HCT116 (cell line): ENCODE results near the gene SIRT6. TPM values are rescaled to one million over a fixed set of nuclear protein-coding genes. Genes with fewer than 3 reads are reported as not detected.

ENCODE experiments used
- ATAC-seq: fragments of 200-7000 bp; cut with Tn5 transposase; 2 replicates; pipeline ENCODE4 v1.9.1; 2020; ENCODE audit warnings: mild to moderate bottlenecking, moderate library complexity
- BruUV-seq: library from RNA; stranded (reverse); fragments of 400-500 nt; replicated peaks from 2 replicates; lab custom pipeline; 2021; lab: Mats Ljungman, UMichigan
- CTCF ChIA-PET: fragments of 300-600 bp; sonication (Branson Sonifier 250); formaldehyde crosslinking; loops from one replicate; lab custom pipeline; 2021; ENCODE audit warnings: antibody characterized with exemption; lab: Charles Lee
- POLR2A ChIA-PET: fragments of 300-600, 350-600 bp; sonication (Branson Sonifier 250); formaldehyde crosslinking; loops from one replicate; lab custom pipeline; 2021; ENCODE audit warnings: antibody characterized with exemption; lab: Charles Lee
- RAD21 ChIA-PET, 2 experiments: fragments of 300-600 bp; sonication (Branson Sonifier 250); formaldehyde crosslinking; loops; one replicate each; lab custom pipeline; 2023; ENCODE audit warnings: low total read pairs in 2 of 2; ENCODE audit not compliant: uncharacterized antibody in 2 of 2, unreplicated experiment in 2 of 2, low non-redundant PET in 1 of 2; lab: Charles Lee
- DNase-seq: peaks from one replicate; pipeline ENCODE4 v3.0.0-alpha.2; 2010; ENCODE audit warnings: low read depth, low spot score
- H2AFZ ChIP-seq: fragments of 200-600 bp; shearing (Covaris generic), sonication (generic); 2 replicates; pipeline ENCODE4 v1.6.1; 2017; ENCODE audit warnings: low read depth, mixed run types, mixed read lengths, antibody characterized with exemption, low read length; ENCODE audit not compliant: poor library complexity, severe bottlenecking
- H3K27ac ChIP-seq: 2 replicates; pipeline ENCODE4 v1.5.1; 2012; ENCODE audit warnings: low read depth, low read length
- H3K27me3 ChIP-seq: fragments of 200-600 bp; sonication (generic); 2 replicates; pipeline ENCODE4 v1.6.1; 2016; ENCODE audit warnings: mixed run types, low read length, mixed read lengths; ENCODE audit not compliant: insufficient read depth
- H3K36me3 ChIP-seq, 2 experiments: fragments of 200-500 bp in 1 of 2; fragments of 200-600 bp in 1 of 2; sonication (Bioruptor generic) in 1 of 2; sonication (generic) in 1 of 2; 2 replicates each; pipeline versions ENCODE4 v1.5.1 to v1.6.1; 2014 to 2016; ENCODE audit warnings: low read length in 2 of 2, inconsistent platforms in 1 of 2, mixed read lengths in 1 of 2, mixed run types in 1 of 2; ENCODE audit not compliant: insufficient read depth in 2 of 2, control insufficient read depth in 1 of 2
- H3K4me1 ChIP-seq, 2 experiments: fragments of 200-600 bp in 1 of 2; sonication (generic) in 1 of 2; 2 replicates each; pipeline versions ENCODE4 v1.5.1 to v1.6.1; 2012 to 2017; ENCODE audit warnings: low read length in 2 of 2, inconsistent platforms in 1 of 2, mild to moderate bottlenecking in 1 of 2, mixed read lengths in 1 of 2, mixed run types in 1 of 2, moderate library complexity in 1 of 2; ENCODE audit not compliant: insufficient read depth in 2 of 2, control insufficient read depth in 1 of 2
- H3K4me2 ChIP-seq: fragments of 200-600 bp; sonication (generic); 2 replicates; pipeline ENCODE4 v1.6.1; 2017; ENCODE audit warnings: mixed run types, low read length, mixed read lengths
- H3K4me3 ChIP-seq, 2 experiments: fragments of 200-600 bp in 1 of 2; sonication (generic) in 1 of 2; replicated peaks in 1 of 2; 2 replicates each; pipeline ENCODE4 v1.5.1; 2011 to 2016; ENCODE audit warnings: low read length in 2 of 2, control low read depth in 1 of 2, low read depth in 1 of 2, mild to moderate bottlenecking in 1 of 2, mixed read lengths in 1 of 2, mixed run types in 1 of 2
- H3K79me2 ChIP-seq: fragments of 200-600 bp; sonication (generic); 2 replicates; pipeline ENCODE4 v1.6.1; 2017; ENCODE audit warnings: mild to moderate bottlenecking, mixed run types, low read length, moderate library complexity, mixed read lengths; ENCODE audit not compliant: insufficient read depth
- H3K9ac ChIP-seq: fragments of 200-600 bp; sonication (generic); 2 replicates; pipeline ENCODE4 v1.6.1; 2016; ENCODE audit warnings: low read length, mixed read lengths
- H3K9me2 ChIP-seq: fragments of 200-600 bp; sonication (generic), shearing (Covaris generic); 2 replicates; pipeline ENCODE4 v1.6.1; 2017; ENCODE audit warnings: mixed run types, mild to moderate bottlenecking, moderate library complexity; ENCODE audit not compliant: insufficient read depth
- H3K9me3 ChIP-seq, 2 experiments: fragments of 200-500 bp in 1 of 2; fragments of 200-600 bp in 1 of 2; sonication (Bioruptor generic) in 1 of 2; sonication (generic) in 1 of 2; 2 replicates each; pipeline ENCODE4 v1.6.1; 2014 to 2017; ENCODE audit warnings: low read length in 2 of 2, mixed read lengths in 2 of 2, inconsistent platforms in 1 of 2, low read depth in 1 of 2, mild to moderate bottlenecking in 1 of 2, mixed run types in 1 of 2, moderate library complexity in 1 of 2; ENCODE audit not compliant: control insufficient read depth in 1 of 2, insufficient read depth in 1 of 2
- H4K20me1 ChIP-seq: fragments of 200-600 bp; sonication (generic), shearing (Covaris generic); 2 replicates; pipeline ENCODE4 v1.6.1; 2017; ENCODE audit warnings: mixed run types, mild to moderate bottlenecking, moderate library complexity; ENCODE audit not compliant: insufficient read depth
- ATF3 ChIP-seq: IDR thresholded peaks from 2 replicates; pipeline ENCODE4 v1.6.1; 2012
- CEBPB ChIP-seq: IDR thresholded peaks from 2 replicates; pipeline ENCODE4 v1.6.1; 2012; ENCODE audit warnings: low read depth
- CTCF ChIP-seq, 3 experiments: fragments of 200-600 bp in 1 of 3; sonication (generic) in 1 of 3; IDR thresholded peaks in 2 of 3; conservative IDR thresholded peaks in 1 of 3; 2 replicates each; pipeline ENCODE4 v1.5.1; 2012 to 2017; ENCODE audit warnings: low read depth in 2 of 3, low read length in 2 of 3, antibody characterized with exemption in 1 of 3, borderline replicate concordance in 1 of 3, control low read depth in 1 of 3, mild to moderate bottlenecking in 1 of 3, mixed read lengths in 1 of 3, mixed run types in 1 of 3, moderate library complexity in 1 of 3; ENCODE audit not compliant: insufficient read depth in 1 of 3
- EGR1 ChIP-seq: IDR thresholded peaks from 2 replicates; pipeline ENCODE4 v1.6.1; 2012; ENCODE audit warnings: low read depth
- EZH2phosphoT487 ChIP-seq: fragments of 200-600 bp; IDR thresholded peaks from 2 replicates; pipeline ENCODE4 v1.6.1; 2018; ENCODE audit warnings: antibody characterized with exemption, borderline replicate concordance
- JUND ChIP-seq: IDR thresholded peaks from 2 replicates; pipeline ENCODE4 v1.6.1; 2012
- MAX ChIP-seq: IDR thresholded peaks from 2 replicates; pipeline ENCODE4 v1.6.1; 2012
- POLR2AphosphoS5 ChIP-seq: IDR thresholded peaks from 2 replicates; pipeline ENCODE4 v1.6.1; 2011; ENCODE audit warnings: mild to moderate bottlenecking, low read depth, low read length, moderate library complexity
- RAD21 ChIP-seq: IDR thresholded peaks from 2 replicates; pipeline ENCODE4 v1.6.1; 2012; ENCODE audit warnings: low read depth, mild to moderate bottlenecking
- REST ChIP-seq: IDR thresholded peaks from 2 replicates; pipeline ENCODE4 v1.6.1; 2012; ENCODE audit warnings: low read depth
- SP1 ChIP-seq: IDR thresholded peaks from 2 replicates; pipeline ENCODE4 v1.6.1; 2012; ENCODE audit warnings: low read depth
- SRF ChIP-seq: IDR thresholded peaks from 2 replicates; pipeline ENCODE4 v1.6.1; 2012; ENCODE audit warnings: low read depth
- TCF7L2 ChIP-seq: IDR thresholded peaks from 2 replicates; pipeline ENCODE4 v1.7.0; 2011; ENCODE audit warnings: borderline replicate concordance, inconsistent platforms; ENCODE audit not compliant: insufficient read depth, insufficient read length; ENCODE audit errors: extremely low read depth
- YY1 ChIP-seq: IDR thresholded peaks from 2 replicates; pipeline ENCODE4 v1.6.1; 2011; ENCODE audit warnings: low read length, low read depth, moderate library complexity, mild to moderate bottlenecking; ENCODE audit not compliant: insufficient replicate concordance; ENCODE audit errors: extremely low read depth
- ZBTB33 ChIP-seq: IDR thresholded peaks from 2 replicates; pipeline ENCODE4 v1.6.1; 2011; ENCODE audit warnings: mild to moderate bottlenecking, low read length, moderate library complexity; ENCODE audit not compliant: insufficient replicate concordance; ENCODE audit errors: extremely low read depth
- ZFX ChIP-seq: fragments of 450-650 bp; IDR thresholded peaks from 2 replicates; pipeline ENCODE4 v1.6.1; 2017
- intact Hi-C: fragments of 100-400 bp; cut with micrococcal nuclease; formaldehyde crosslinking; loops from 2 replicates; pipeline ENCODE4 v1.10.0; 2022
- total RNA-seq: library from RNA; stranded (reverse); gene quantifications from one replicate; pipeline ENCODE4 v1.2.1, GENCODE V29; 2021; ENCODE audit not compliant: unreplicated experiment

The SIRT6 gene
- total RNA-seq, 1 experiment from 2014 or later: 36.3 TPM

- TF ChIP-seq ZBTB33 (no peak), CEBPB (no peak), ZFX (no peak), CTCF (IDR thresholded peaks at IDR 0.05 in 2 of 3, conservative IDR thresholded peaks at IDR 0.05 in 1 of 3; ENCODE audit: borderline replicate concordance in 1 of 3, insufficient read depth in 1 of 3, low read depth in 2 of 3, low read length in 2 of 3) (no peak)
Observed at GRCh38 chr19:4185413-4186086, 3.2 kb upstream of the SIRT6 start (continued).

- Histone ChIP-seq H3K27me3 (no peaks in the 10 kb centered on the region), H2AFZ (no peak overlapping the region), H3K27ac (no peak overlapping the region), H3K36me3 (no peaks in the 10 kb centered on the region), H3K9ac (no peak overlapping the region), H3K4me3 (no peak overlapping the region), H3K79me2 (peaks cover 15% of the 10 kb centered on the region), H3K9me3 (no peaks in the 10 kb centered on the region), H3K4me1 (peaks cover 10 to 29% of the 10 kb centered on the region in 2 experiments), H3K4me2 (no peak overlapping the region), H4K20me1 (no peaks in the 10 kb centered on the region), H3K9me2 (no peaks in the 10 kb centered on the region)
- DNase-seq (no peak), ATAC-seq (no peak)
- ChIA-PET POLR2A (no interaction called here), RAD21 (no interaction called here), CTCF (no interaction called here)
- intact Hi-C loops: loop anchor here (5.0 kb wide), 3 partner anchors 43 to 198 kb away; partner anchors contain the start of genes EEF2 and ZBTB7A
- BruUV-seq: no TSS peak
- TF ChIP-seq EGR1 (no peak), REST (no peak), MAX (no peak), RAD21 (no peak), EZH2phosphoT487 (no peak), JUND (no peak), TCF7L2 (no peak), SP1 (no peak), ATF3 (no peak), YY1 (no peak), SRF (no peak), POLR2AphosphoS5 (no peak)
Observed at GRCh38 chr19:4184718-4185352, 2.5 kb upstream of the SIRT6 start.
